Heart right ventricle (tissue), 16 donors: ENCODE measurements around the gene LAMA2. TPM values are rescaled to one million over a fixed set of nuclear protein-coding genes. Genes with fewer than 3 reads are reported as not detected.

Source experiments
- ATAC-seq, 8 donors: fragments of 200-7000 bp; cut with Tn5 transposase; one replicate each; pipeline ENCODE4 v1.9.1; 2020; ENCODE audit warnings: mild to moderate bottlenecking in 8 of 8, moderate library complexity in 8 of 8, moderate number of reproducible peaks in 1 of 8
- DNase-seq, 2 donors: peaks; one replicate each; pipeline ENCODE4 v3.0.0-alpha.2; 2020
- H3K27ac ChIP-seq, 10 donors: fragments of 200-600 bp; sonication (generic) in 2 of 10; one replicate each; pipeline versions ENCODE4 v1.5.0 to v1.8.0; 2020 to 2022; ENCODE audit warnings: mild to moderate bottlenecking in 3 of 10
- H3K27me3 ChIP-seq, 7 donors: fragments of 200-600 bp; one replicate each; pipeline ENCODE4 v1.8.0; 2021 to 2022; ENCODE audit warnings: mild to moderate bottlenecking in 2 of 7
- H3K36me3 ChIP-seq, 9 donors: fragments of 200-600 bp; sonication (generic) in 1 of 9; one replicate each; pipeline versions ENCODE4 v1.5.0 to v1.8.0; 2020 to 2022; ENCODE audit warnings: mild to moderate bottlenecking in 2 of 9
- H3K4me1 ChIP-seq, 9 donors: fragments of 200-600 bp; sonication (generic) in 1 of 9; one replicate each; pipeline versions ENCODE4 v1.5.0 to v1.8.0; 2020 to 2022; ENCODE audit warnings: mild to moderate bottlenecking in 4 of 9
- H3K4me3 ChIP-seq, 10 donors: fragments of 200-600 bp; sonication (generic) in 2 of 10; one replicate each; pipeline versions ENCODE4 v1.5.0 to v1.8.0; 2020 to 2022; ENCODE audit warnings: mild to moderate bottlenecking in 7 of 10, moderate library complexity in 2 of 10
- H3K9me3 ChIP-seq, 11 donors: fragments of 200-600 bp in 10 of 11; sonication (generic) in 2 of 11; one replicate each; pipeline versions ENCODE4 v1.5.0 to v1.8.0; 2013 to 2022; ENCODE audit warnings: mild to moderate bottlenecking in 2 of 11, control low read depth in 1 of 11, moderate library complexity in 1 of 11
- WGBS, 2 donors: extraction: QIAGEN DNeasy Blood & Tissue Kit; methylation state at CpG; one replicate each; pipeline ENCODE4 v1.1.7; 2013; ENCODE audit warnings: inconsistent platforms in 1 of 2; 5-methylcytosine and 5-hydroxymethylcytosine counted together
- intact Hi-C, 10 donors: fragments of 100-400 bp; cut with DNase I; formaldehyde crosslinking; loops; one replicate each; pipeline versions ENCODE4 v1.11.1 to v1.14.2; 2022
- polyA plus RNA-seq, 2 donors: library from polyadenylated mRNA; stranded (reverse); fragments of 200-250 nt; gene quantifications; one replicate each; pipeline ENCODE4 v1.2.3, GENCODE V29; 2013
- total RNA-seq, 10 donors: library from RNA; stranded (reverse); fragmentation: NEBNext Ultra II Directional in 3 of 10; extraction: Animal tissue kit (Norgen Biotek cat#: 25700) in 3 of 10; gene quantifications; one replicate each; pipeline versions ENCODE4 v1.2.1 to v1.2.4, GENCODE V29; 2021 to 2023
- TF ChIP-seq, protein P1 (sequence below), 9 donors: fragments of 200-600 bp; sonication (generic) in 2 of 9; IDR thresholded peaks; one replicate each; pipeline versions ENCODE4 v1.5.0 to v1.8.0; 2021 to 2022; ENCODE audit warnings: antibody characterized with exemption in 9 of 9, mild to moderate bottlenecking in 5 of 9, moderate library complexity in 1 of 9
- donor health status: Arrhythmogenic right ventricular cardiomyopathy.
- donor health status: ischemic (EF 13 %, LVEDD 7.1; RV severe dilation, severe dysfunction).
- donor health status: healthy with polysubstance abuse.
- donor health status: DM: no; HTN: yes; CAD: no.
- donor health status: DM: no; HTN: no; CAD: no.
- donor health status: ischemic (EF 25% LVEDD 6.9; RV normal size, moderate dysfunction).
- donor health status: ischemic (EF 25% LVEDD 5.7; RV mildly dilated, moderate dysfunction).
- donor health status: healthy.
- donor health status: DM: yes; HTN: yes; CAD: no.
- donor health status: Ischemic cardiomyopathy.
- donor health status: ischemic (EF 35%, LVEDD 5.7; RV mildly dilated, moderate dysfunction).
- donor health status: nonischemic (EF 11% LVEDD 7.7; RV severe dilation, severe dysfunction).
- donor health status: DM: yes; HTN: yes; CAD: no.
- donor health status: PGD.
- donor health status: ischemic (EF 29% LVEDD 5.4; RV normal size, mild dysfunction).
- donor health status: nonischemic (EF 23%, LVEDD 6.1; RV moderate dilation, normal function).

The LAMA2 gene
- total and polyA plus RNA-seq, 12 donors = 31.1 to 293 (median 223) TPM

- no peak for ATAC-seq
- WGBS, 2 donors = 84 to 86% methylated on average over 3 of the region's 3 CpGs
- peaks cover 0 to 9% (median 0%) of the 10 kb centered on the region in 11 donors for H3K9me3 ChIP-seq
These were observed 133.9 kb downstream of the LAMA2 start for GRCh38 chr6:129016844-129017243.

DNA sequence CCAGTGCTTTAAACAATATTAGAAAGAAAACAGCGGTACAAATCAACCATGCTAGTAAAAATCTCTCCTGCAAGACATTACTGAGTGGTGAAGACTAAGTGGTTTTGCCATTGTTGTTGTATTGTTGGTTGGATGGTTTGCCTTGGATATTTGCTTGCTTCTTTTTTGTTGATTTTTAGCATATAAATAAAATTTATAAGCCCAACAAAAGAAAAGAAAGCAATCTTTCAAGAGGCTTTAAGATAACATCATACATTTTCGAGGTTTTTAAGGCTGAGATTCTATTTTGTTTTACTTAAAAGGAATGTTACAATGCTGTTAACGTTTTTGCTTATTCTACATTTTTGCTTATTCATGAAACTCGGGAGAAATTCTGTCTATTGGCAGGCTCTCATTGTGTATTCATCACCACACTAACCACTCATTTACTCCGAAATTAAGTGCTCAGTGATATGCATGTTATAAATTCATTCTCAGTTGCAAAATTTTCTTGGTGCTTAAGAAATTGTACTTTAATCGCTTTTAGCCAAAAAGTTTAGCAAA lies 139.1 kb downstream of the LAMA2 start:
- H3K9me3 ChIP-seq = peaks cover 0 to 9% (median 0%) of the 10 kb centered on the region in 11 donors
- TF ChIP-seq, protein P1, sequence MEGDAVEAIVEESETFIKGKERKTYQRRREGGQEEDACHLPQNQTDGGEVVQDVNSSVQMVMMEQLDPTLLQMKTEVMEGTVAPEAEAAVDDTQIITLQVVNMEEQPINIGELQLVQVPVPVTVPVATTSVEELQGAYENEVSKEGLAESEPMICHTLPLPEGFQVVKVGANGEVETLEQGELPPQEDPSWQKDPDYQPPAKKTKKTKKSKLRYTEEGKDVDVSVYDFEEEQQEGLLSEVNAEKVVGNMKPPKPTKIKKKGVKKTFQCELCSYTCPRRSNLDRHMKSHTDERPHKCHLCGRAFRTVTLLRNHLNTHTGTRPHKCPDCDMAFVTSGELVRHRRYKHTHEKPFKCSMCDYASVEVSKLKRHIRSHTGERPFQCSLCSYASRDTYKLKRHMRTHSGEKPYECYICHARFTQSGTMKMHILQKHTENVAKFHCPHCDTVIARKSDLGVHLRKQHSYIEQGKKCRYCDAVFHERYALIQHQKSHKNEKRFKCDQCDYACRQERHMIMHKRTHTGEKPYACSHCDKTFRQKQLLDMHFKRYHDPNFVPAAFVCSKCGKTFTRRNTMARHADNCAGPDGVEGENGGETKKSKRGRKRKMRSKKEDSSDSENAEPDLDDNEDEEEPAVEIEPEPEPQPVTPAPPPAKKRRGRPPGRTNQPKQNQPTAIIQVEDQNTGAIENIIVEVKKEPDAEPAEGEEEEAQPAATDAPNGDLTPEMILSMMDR (IDR thresholded peaks at IDR 0.05) = no peak
- H3K4me1 ChIP-seq = peaks cover 0 to 12% (median 1%) of the 10 kb centered on the region in 9 donors
- no peaks in the 10 kb centered on the region for H3K27me3 ChIP-seq
- no peak overlapping the region for H3K4me3 ChIP-seq
- intact Hi-C loops = no loop called here
- 81 to 89% methylated on average over 6 of the region's 6 CpGs for WGBS, 2 donors
- ATAC-seq = no peak
- H3K36me3 ChIP-seq = no peaks in the 10 kb centered on the region
- H3K27ac ChIP-seq = no peak overlapping the region
- no peak for DNase-seq

More at GRCh38 chr6:129016844-129017243, 133.9 kb downstream of the LAMA2 start:
- no peaks in the 10 kb centered on the region for H3K27me3 ChIP-seq
- peaks cover 0 to 6% (median 0%) of the 10 kb centered on the region in 9 donors for H3K4me1 ChIP-seq
- TF ChIP-seq, protein P1 (IDR thresholded peaks at IDR 0.05) = no peak
- intact Hi-C loops = loop anchor here in 1 of 10 donors (10.0 kb wide), 1 partner anchor 132 kb away; the partner anchor contains the start of gene LAMA2
- no peak overlapping the region for H3K4me3 ChIP-seq
- DNase-seq = no peak
- H3K27ac ChIP-seq = no peak overlapping the region
- H3K36me3 ChIP-seq = no peaks in the 10 kb centered on the region

- intact Hi-C loops = no loop called here
- H3K4me3 ChIP-seq = no peak overlapping the region
- no peaks in the 10 kb centered on the region for H3K36me3 ChIP-seq
- no peak for ATAC-seq
- 46 to 53% methylated on average over 1 of the region's 1 CpG for WGBS, 2 donors
- no peaks in the 10 kb centered on the region for H3K9me3 ChIP-seq
- DNase-seq = no peak
- peaks cover 0 to 41% (median 16%) of the 10 kb centered on the region in 9 donors for H3K4me1 ChIP-seq
- H3K27ac ChIP-seq = no peak overlapping the region
- TF ChIP-seq, protein P1 (IDR thresholded peaks at IDR 0.05) = no peak
- H3K27me3 ChIP-seq = no peaks in the 10 kb centered on the region
These were observed 143.7 kb downstream of the LAMA2 start for GRCh38 chr6:129026601-129027000.

GRCh38 chr6:129029778-129030177 lies 146.8 kb downstream of the LAMA2 start:
- intact Hi-C loops = no loop called here
- Histone ChIP-seq H3K4me3 (no peak overlapping the region), H3K4me1 (peaks cover 0 to 53% (median 16%) of the 10 kb centered on the region in 9 donors), H3K36me3 (no peaks in the 10 kb centered on the region), H3K9me3 (no peaks in the 10 kb centered on the region), H3K27me3 (no peaks in the 10 kb centered on the region), H3K27ac (peak overlapping the region in 1 of 10 donors; percentile 19)
- 76 to 83% methylated on average over 2 of the region's 2 CpGs for WGBS, 2 donors
- TF ChIP-seq, protein P1 (IDR thresholded peaks at IDR 0.05) = no peak
- ATAC-seq = no peak
- DNase-seq = no peak
